ENCODE measurements around the gene POLRMT. TPM values are rescaled to one million over a fixed set of nuclear protein-coding genes. Genes with fewer than 3 reads are reported as not detected.

POLRMT gene
- total and polyA plus RNA-seq, 2 experiments from 2014 or later: 98.0 to 148 TPM

DNA sequence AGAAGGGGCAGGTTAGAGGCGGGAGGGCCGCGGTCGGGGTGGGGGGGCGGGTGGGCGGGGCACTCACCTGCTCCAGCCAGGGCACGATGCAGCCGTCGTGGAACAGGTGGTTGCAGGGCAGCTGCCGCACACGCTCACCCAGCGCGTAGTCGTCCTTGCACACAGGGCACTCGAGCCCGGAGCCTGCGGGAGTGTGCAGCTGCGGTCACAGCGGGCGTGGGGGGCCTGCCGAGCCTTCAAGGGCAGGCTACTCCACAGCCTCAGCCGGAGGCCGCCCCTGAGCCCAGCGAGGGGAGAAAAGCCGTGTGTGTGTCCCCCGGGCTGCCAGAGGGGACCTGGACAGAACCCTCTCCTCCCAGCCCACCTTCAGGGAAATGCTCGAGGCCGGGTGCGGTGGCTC is 15.0 kb upstream of the POLRMT start:
- H3K4me3 ChIP-seq: no peak overlapping the region
- H3K4me2 ChIP-seq: no peak overlapping the region
- DNase-seq (ENCODE audit: low spot score) (no peak), ATAC-seq (no peak)
- H3F3A ChIP-seq (replicated peaks; ENCODE audit: low read depth): 0 out of 2 replicates have a peak, but pooled peaks cover 3% of the 10 kb centered on the region
- 0 out of 2 replicates have a peak, but pooled peaks cover 5% of the 10 kb centered on the region for H3K36me3 ChIP-seq (ENCODE audit: insufficient read depth)
- H3K27me3 ChIP-seq (ENCODE audit: insufficient read depth): no peaks in the 10 kb centered on the region
- peaks cover 12% of the 10 kb centered on the region for H3K79me2 ChIP-seq (replicated peaks; ENCODE audit: insufficient read depth)
- no peaks in the 10 kb centered on the region for H3K4me1 ChIP-seq (ENCODE audit: insufficient read depth)
- no peaks in the 10 kb centered on the region for H3K9me3 Mint-ChIP-seq
- H3K27ac ChIP-seq (ENCODE audit: low read depth): no peak overlapping the region
- H3K4me3 Mint-ChIP-seq: no peak overlapping the region
- no peak overlapping the region for H2AFZ ChIP-seq
- H3K27ac Mint-ChIP-seq: no peak overlapping the region
- H3K27me3 Mint-ChIP-seq (ENCODE audit: insufficient read depth, low read depth, poor library complexity): peaks cover 7% of the 10 kb centered on the region
- peaks cover 21% of the 10 kb centered on the region for H3K36me3 Mint-ChIP-seq (ENCODE audit: low read depth)
- no peaks in the 10 kb centered on the region for H3K9me2 ChIP-seq (ENCODE audit: insufficient read depth)
- H4K20me1 ChIP-seq (replicated peaks; ENCODE audit: insufficient read depth): no peaks in the 10 kb centered on the region; the same call in none of the 2 replicates
- no peaks in the 10 kb centered on the region for H3K4me1 Mint-ChIP-seq
- TF ChIP-seq, protein P1, sequence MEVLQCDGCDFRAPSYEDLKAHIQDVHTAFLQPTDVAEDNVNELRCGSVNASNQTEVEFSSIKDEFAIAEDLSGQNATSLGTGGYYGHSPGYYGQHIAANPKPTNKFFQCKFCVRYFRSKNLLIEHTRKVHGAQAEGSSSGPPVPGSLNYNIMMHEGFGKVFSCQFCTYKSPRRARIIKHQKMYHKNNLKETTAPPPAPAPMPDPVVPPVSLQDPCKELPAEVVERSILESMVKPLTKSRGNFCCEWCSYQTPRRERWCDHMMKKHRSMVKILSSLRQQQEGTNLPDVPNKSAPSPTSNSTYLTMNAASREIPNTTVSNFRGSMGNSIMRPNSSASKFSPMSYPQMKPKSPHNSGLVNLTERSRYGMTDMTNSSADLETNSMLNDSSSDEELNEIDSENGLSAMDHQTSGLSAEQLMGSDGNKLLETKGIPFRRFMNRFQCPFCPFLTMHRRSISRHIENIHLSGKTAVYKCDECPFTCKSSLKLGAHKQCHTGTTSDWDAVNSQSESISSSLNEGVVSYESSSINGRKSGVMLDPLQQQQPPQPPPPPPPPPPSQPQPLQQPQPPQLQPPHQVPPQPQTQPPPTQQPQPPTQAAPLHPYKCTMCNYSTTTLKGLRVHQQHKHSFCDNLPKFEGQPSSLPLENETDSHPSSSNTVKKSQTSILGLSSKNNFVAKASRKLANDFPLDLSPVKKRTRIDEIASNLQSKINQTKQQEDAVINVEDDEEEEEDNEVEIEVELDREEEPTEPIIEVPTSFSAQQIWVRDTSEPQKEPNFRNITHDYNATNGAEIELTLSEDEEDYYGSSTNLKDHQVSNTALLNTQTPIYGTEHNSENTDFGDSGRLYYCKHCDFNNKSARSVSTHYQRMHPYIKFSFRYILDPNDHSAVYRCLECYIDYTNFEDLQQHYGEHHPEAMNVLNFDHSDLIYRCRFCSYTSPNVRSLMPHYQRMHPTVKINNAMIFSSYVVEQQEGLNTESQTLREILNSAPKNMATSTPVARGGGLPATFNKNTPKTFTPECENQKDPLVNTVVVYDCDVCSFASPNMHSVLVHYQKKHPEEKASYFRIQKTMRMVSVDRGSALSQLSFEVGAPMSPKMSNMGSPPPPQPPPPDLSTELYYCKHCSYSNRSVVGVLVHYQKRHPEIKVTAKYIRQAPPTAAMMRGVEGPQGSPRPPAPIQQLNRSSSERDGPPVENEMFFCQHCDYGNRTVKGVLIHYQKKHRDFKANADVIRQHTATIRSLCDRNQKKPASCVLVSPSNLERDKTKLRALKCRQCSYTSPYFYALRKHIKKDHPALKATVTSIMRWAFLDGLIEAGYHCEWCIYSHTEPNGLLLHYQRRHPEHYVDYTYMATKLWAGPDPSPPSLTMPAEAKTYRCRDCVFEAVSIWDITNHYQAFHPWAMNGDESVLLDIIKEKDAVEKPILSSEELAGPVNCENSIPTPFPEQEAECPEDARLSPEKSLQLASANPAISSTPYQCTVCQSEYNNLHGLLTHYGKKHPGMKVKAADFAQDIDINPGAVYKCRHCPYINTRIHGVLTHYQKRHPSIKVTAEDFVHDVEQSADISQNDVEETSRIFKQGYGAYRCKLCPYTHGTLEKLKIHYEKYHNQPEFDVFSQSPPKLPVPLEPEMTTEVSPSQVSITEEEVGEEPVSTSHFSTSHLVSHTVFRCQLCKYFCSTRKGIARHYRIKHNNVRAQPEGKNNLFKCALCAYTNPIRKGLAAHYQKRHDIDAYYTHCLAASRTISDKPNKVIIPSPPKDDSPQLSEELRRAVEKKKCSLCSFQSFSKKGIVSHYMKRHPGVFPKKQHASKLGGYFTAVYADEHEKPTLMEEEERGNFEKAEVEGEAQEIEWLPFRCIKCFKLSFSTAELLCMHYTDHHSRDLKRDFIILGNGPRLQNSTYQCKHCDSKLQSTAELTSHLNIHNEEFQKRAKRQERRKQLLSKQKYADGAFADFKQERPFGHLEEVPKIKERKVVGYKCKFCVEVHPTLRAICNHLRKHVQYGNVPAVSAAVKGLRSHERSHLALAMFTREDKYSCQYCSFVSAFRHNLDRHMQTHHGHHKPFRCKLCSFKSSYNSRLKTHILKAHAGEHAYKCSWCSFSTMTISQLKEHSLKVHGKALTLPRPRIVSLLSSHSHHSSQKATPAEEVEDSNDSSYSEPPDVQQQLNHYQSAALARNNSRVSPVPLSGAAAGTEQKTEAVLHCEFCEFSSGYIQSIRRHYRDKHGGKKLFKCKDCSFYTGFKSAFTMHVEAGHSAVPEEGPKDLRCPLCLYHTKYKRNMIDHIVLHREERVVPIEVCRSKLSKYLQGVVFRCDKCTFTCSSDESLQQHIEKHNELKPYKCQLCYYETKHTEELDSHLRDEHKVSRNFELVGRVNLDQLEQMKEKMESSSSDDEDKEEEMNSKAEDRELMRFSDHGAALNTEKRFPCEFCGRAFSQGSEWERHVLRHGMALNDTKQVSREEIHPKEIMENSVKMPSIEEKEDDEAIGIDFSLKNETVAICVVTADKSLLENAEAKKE (CRISPR knock-in tag; IDR thresholded peaks at IDR 0.05): no peak
- no peak for TF ChIP-seq POLR2AphosphoS5 (IDR thresholded peaks at IDR 0.05; ENCODE audit: low read depth)
- no peak for TF ChIP-seq CREB1 (CRISPR knock-in tag; IDR thresholded peaks at IDR 0.05; ENCODE audit: low read depth)
- TF ChIP-seq, protein P2, sequence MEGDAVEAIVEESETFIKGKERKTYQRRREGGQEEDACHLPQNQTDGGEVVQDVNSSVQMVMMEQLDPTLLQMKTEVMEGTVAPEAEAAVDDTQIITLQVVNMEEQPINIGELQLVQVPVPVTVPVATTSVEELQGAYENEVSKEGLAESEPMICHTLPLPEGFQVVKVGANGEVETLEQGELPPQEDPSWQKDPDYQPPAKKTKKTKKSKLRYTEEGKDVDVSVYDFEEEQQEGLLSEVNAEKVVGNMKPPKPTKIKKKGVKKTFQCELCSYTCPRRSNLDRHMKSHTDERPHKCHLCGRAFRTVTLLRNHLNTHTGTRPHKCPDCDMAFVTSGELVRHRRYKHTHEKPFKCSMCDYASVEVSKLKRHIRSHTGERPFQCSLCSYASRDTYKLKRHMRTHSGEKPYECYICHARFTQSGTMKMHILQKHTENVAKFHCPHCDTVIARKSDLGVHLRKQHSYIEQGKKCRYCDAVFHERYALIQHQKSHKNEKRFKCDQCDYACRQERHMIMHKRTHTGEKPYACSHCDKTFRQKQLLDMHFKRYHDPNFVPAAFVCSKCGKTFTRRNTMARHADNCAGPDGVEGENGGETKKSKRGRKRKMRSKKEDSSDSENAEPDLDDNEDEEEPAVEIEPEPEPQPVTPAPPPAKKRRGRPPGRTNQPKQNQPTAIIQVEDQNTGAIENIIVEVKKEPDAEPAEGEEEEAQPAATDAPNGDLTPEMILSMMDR (conservative IDR thresholded peaks at IDR 0.05; ENCODE audit: low read depth in 2 of 2): no peak
- TF ChIP-seq, protein P3, sequence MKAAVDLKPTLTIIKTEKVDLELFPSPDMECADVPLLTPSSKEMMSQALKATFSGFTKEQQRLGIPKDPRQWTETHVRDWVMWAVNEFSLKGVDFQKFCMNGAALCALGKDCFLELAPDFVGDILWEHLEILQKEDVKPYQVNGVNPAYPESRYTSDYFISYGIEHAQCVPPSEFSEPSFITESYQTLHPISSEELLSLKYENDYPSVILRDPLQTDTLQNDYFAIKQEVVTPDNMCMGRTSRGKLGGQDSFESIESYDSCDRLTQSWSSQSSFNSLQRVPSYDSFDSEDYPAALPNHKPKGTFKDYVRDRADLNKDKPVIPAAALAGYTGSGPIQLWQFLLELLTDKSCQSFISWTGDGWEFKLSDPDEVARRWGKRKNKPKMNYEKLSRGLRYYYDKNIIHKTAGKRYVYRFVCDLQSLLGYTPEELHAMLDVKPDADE (IDR thresholded peaks at IDR 0.05): no peak
- TF ChIP-seq, protein P4, sequence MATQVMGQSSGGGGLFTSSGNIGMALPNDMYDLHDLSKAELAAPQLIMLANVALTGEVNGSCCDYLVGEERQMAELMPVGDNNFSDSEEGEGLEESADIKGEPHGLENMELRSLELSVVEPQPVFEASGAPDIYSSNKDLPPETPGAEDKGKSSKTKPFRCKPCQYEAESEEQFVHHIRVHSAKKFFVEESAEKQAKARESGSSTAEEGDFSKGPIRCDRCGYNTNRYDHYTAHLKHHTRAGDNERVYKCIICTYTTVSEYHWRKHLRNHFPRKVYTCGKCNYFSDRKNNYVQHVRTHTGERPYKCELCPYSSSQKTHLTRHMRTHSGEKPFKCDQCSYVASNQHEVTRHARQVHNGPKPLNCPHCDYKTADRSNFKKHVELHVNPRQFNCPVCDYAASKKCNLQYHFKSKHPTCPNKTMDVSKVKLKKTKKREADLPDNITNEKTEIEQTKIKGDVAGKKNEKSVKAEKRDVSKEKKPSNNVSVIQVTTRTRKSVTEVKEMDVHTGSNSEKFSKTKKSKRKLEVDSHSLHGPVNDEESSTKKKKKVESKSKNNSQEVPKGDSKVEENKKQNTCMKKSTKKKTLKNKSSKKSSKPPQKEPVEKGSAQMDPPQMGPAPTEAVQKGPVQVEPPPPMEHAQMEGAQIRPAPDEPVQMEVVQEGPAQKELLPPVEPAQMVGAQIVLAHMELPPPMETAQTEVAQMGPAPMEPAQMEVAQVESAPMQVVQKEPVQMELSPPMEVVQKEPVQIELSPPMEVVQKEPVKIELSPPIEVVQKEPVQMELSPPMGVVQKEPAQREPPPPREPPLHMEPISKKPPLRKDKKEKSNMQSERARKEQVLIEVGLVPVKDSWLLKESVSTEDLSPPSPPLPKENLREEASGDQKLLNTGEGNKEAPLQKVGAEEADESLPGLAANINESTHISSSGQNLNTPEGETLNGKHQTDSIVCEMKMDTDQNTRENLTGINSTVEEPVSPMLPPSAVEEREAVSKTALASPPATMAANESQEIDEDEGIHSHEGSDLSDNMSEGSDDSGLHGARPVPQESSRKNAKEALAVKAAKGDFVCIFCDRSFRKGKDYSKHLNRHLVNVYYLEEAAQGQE (IDR thresholded peaks at IDR 0.05; ENCODE audit: unreplicated experiment): no peak
- TF ChIP-seq STAT1 (IDR thresholded peaks at IDR 0.05; ENCODE audit: unreplicated experiment): no peak
- TF ChIP-seq JUNB (IDR thresholded peaks at IDR 0.05; ENCODE audit: unreplicated experiment): no peak
- no peak for TF ChIP-seq EZH2phosphoT487 (IDR thresholded peaks at IDR 0.05; ENCODE audit: unreplicated experiment)
- no peak for TF ChIP-seq ZNF331 (CRISPR knock-in tag; IDR thresholded peaks at IDR 0.05; ENCODE audit: low read depth)
- TF ChIP-seq EZH2 (IDR thresholded peaks at IDR 0.05; ENCODE audit: low read depth, unreplicated experiment): no peak
